GM21381 (cell line): Measurements from ENCODE around the gene AMDHD2.
"Not testable (repeated sequence)": the region's sequence is repeated elsewhere in the genome, so short reads cannot be mapped to it uniquely, and the experiment has no call there.

Experiments used
- ATAC-seq: cut with Tn5 transposase; IDR thresholded peaks from one replicate; pipeline ENCODE4 v1.9.1; 2021; ENCODE audit warnings: mild to moderate bottlenecking, moderate library complexity; ENCODE audit not compliant: unreplicated experiment

Gene AMDHD2

DNA sequence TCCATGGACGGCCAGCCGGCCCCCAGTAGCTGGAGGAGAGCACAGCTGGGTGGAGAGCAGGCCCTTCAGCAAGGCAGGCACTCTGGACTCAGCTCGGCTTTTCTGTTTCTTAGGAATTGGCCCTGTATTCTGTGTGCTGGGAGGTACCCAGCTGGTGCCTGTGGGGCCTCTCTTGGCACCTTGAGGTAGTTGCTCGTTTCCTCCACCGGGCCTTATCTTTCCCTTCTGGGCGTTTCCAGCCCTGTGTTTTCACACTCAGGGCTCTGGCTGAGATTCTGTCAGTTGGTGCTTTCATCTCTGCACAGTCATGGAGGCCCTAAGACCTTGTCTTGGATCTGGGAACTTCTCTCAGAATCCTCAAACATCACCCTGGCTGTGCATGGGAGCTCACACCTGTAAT is 47.3 kb downstream of the AMDHD2 start:
- not testable (repeated sequence) for ATAC-seq

DNA sequence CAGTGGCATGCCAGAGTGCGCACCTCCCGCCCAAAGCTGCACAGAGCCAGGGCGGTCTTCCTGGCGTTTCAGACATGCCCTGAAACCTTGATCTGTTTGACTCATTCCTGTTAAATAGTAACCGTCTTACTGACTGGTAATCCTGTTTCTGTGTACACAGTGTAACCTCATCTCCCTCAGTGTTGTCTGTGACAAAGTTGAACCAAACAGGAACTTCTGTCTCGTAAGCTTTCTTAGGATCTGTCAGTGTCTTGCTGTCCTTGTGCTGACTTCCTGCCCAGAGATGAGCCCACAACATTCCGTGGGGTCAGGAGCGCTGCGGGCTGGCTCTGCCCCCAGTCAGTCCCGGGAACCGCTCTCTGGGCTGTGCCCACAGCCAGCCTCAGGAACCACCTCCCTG is 48.4 kb downstream of the AMDHD2 start:
- ATAC-seq = not testable (repeated sequence)

DNA sequence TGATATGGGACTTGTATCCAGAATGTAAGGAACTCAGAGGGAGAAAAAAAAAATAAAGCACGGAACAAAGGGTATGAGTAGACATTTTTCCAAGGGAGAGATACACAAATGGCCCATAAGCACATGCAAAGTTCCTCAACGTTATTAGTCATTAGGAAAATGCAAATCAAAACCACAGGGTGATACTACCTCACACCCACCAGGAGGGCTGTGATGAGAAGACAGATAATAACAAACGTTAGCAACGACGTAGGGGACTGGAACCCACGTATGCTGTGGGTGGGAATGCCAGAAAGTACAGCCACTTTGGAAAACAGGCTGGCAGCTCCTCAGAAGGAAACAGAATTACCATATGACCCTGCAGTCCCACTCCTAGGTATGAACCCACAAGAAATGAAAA is 52.5 kb downstream of the AMDHD2 start:
- not testable (repeated sequence) for ATAC-seq

DNA sequence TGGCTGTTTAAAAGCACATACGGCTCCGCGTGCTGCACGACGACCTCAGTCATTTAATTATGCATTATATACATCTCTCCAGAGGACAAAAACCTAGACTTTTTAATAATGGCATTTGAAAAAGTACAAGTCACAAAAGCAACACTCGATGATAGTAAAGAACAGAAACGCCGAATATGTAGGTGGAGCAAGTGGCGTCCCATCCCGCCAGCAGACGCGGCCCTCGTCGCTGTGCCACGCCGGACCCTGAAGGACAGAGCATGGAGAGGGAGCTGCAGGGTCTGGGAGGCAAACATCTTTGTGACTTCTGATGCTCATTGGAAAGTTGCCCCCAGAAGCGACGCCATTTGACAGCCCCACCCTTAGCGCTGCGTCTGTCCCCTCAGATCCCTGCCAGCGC is 55.7 kb downstream of the AMDHD2 start:
- ATAC-seq = not testable (repeated sequence)

DNA sequence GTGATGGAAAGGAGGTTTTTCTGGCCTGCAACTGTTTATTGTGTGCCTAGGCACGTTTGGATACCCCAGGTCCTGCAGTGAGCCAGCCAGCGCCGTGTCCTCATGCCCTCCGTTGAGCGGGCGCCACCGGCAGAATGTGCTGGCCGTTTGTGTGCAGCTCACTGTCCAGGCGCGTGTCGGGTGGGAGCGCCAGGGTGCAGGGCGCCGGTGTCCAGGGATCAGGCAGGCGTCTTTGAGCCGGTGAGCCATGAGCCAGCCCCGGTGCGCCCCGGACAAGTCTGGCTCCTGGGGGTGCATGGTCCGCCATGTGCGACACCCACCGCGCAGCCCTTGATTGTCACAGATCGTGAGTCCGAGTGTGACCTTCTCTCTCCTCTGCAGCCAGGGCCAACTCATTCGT is 56.9 kb downstream of the AMDHD2 start:
- ATAC-seq = not testable (repeated sequence)

DNA sequence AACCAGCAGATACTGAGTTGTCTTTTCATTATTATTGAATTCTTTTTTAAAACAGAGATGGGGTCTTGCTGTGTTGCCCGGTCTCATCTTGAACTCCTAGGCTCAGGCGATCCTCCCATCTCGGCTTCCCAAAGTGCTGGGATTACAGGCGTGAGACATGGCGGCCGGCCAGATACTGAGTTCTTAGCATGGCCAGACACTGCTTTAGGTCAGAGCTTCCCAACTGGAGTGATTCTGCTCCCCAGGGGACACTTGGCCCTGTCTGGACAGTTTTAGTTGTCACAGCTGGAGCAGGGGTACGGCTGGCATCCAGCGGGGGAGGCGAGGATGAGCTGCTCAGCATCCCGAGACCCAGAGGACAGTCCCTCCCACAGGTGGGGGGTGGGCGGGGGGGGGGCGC is 58.7 kb downstream of the AMDHD2 start:
- not testable (repeated sequence) for ATAC-seq

DNA sequence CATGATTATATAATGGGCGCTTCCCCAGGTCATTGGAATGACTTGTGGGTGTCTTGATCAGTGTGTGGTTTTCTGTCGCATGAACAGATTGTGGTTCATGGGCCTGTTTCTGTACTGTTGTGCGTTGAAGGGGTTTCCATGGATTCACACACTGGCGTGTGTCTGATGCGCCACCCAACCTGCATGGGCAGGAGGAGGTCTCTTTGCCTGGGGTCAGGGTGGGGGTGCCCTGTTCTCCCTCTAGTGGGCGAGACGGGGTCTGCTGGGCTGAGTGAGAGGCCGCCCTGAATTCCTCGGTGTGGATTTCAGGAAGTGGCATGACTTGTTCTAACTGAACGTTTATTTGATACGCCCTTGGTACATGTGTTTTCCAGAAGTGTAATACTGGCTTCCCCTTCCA is 60.0 kb downstream of the AMDHD2 start:
- not testable (repeated sequence) for ATAC-seq

DNA sequence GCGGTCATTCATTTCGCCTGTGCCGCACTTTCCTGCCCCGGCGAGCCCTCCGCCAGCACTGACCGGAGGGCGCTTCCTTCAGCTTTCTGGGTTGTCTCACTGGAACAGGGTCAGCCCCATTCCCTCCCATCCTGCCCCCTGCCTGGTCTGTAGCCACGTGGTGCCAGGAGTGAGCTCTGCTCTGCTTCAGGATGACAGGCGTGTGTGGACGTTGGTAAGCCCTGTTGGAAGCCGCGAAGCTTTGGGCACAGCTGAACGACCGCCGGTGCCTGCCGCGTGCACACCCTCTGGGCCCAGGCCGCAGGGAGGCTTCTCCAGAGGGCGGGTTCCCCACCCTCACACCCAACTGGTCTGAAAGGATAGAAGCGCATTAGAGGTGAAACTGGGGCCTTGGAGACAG is 60.6 kb downstream of the AMDHD2 start:
- not testable (repeated sequence) for ATAC-seq
